Upper lobe of right lung (tissue), 1 donor: Measurements from ENCODE around the gene HS1BP3. TPM values are rescaled to one million over a fixed set of nuclear protein-coding genes. Genes with fewer than 3 reads are reported as not detected.

Experiments
- ATAC-seq: fragments of 200-7000 bp; cut with Tn5 transposase; one replicate; pipeline ENCODE4 v1.9.1; 2020; ENCODE audit warnings: mild to moderate bottlenecking, moderate library complexity
- DNase-seq: peaks from one replicate; pipeline ENCODE4 v3.0.0-alpha.2; 2020
- H3K27ac ChIP-seq: fragments of 200-600 bp; one replicate; pipeline ENCODE4 v1.8.0; 2022
- H3K27me3 ChIP-seq: fragments of 200-600 bp; one replicate; pipeline ENCODE4 v1.8.0; 2022; ENCODE audit warnings: mild to moderate bottlenecking
- H3K36me3 ChIP-seq: fragments of 200-600 bp; one replicate; pipeline ENCODE4 v1.8.0; 2022
- H3K4me1 ChIP-seq: fragments of 200-600 bp; one replicate; pipeline ENCODE4 v1.8.0; 2022
- H3K4me3 ChIP-seq: fragments of 200-600 bp; one replicate; pipeline ENCODE4 v1.8.0; 2022; ENCODE audit warnings: mild to moderate bottlenecking
- H3K9me3 ChIP-seq: fragments of 200-600 bp; one replicate; pipeline ENCODE4 v1.8.0; 2022
- intact Hi-C: fragments of 100-400 bp; cut with DNase I; formaldehyde crosslinking; loops from one replicate; pipeline ENCODE4 v1.11.0; 2022
- total RNA-seq: library from RNA; stranded (reverse); fragmentation: NEBNext Ultra II Directional; extraction: Animal tissue kit (Norgen Biotek cat#: 25700); gene quantifications from one replicate; pipeline ENCODE4 v1.2.1, GENCODE V29; 2021
- TF ChIP-seq, protein P1 (sequence below): fragments of 200-600 bp; IDR thresholded peaks from one replicate; pipeline ENCODE4 v1.8.0; 2022; ENCODE audit warnings: antibody characterized with exemption
- donor health status: DM: no; HTN: yes; CAD: no; lungs with severe emphysema.

Gene HS1BP3
- total RNA-seq, 1 donor from 2014 or later, result 35.8 TPM

DNA sequence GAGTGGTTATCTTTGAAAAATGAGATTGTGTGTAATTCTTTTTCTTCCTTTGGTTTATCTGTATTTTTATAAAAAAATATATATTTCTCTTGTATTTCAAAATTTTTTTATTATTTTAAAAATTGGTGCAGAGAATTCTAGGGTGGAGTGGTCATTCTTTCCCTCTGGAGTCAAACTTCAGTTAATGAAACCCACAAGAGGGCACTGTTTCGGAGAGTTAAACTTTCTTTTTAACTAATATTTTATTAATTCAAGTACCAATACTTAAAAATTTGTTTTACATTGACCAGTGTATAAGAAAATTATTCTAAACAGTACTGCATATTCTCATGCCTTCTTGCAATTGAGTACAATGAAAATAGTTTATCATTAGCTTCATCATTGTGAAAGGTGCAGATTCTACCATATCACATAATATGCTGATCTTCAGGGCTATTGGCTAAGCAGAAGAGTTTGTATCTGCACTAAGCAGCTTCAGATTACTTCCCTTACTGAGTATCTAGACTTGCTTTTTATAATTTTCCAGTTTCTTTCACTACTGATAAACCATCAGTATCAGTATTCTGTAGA, 50.1 kb downstream of the HS1BP3 start:
- DNase-seq, result no peak
- Histone ChIP-seq H3K4me3 (no peak overlapping the region), H3K36me3 (no peaks in the 10 kb centered on the region), H3K27me3 (no peaks in the 10 kb centered on the region), H3K9me3 (no peaks in the 10 kb centered on the region), H3K27ac (no peak overlapping the region), H3K4me1 (peaks cover 55% of the 10 kb centered on the region)
- no peak for ATAC-seq
- intact Hi-C loops, result no loop called here
- TF ChIP-seq, protein P1, sequence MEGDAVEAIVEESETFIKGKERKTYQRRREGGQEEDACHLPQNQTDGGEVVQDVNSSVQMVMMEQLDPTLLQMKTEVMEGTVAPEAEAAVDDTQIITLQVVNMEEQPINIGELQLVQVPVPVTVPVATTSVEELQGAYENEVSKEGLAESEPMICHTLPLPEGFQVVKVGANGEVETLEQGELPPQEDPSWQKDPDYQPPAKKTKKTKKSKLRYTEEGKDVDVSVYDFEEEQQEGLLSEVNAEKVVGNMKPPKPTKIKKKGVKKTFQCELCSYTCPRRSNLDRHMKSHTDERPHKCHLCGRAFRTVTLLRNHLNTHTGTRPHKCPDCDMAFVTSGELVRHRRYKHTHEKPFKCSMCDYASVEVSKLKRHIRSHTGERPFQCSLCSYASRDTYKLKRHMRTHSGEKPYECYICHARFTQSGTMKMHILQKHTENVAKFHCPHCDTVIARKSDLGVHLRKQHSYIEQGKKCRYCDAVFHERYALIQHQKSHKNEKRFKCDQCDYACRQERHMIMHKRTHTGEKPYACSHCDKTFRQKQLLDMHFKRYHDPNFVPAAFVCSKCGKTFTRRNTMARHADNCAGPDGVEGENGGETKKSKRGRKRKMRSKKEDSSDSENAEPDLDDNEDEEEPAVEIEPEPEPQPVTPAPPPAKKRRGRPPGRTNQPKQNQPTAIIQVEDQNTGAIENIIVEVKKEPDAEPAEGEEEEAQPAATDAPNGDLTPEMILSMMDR, result peak; percentile 50

DNA sequence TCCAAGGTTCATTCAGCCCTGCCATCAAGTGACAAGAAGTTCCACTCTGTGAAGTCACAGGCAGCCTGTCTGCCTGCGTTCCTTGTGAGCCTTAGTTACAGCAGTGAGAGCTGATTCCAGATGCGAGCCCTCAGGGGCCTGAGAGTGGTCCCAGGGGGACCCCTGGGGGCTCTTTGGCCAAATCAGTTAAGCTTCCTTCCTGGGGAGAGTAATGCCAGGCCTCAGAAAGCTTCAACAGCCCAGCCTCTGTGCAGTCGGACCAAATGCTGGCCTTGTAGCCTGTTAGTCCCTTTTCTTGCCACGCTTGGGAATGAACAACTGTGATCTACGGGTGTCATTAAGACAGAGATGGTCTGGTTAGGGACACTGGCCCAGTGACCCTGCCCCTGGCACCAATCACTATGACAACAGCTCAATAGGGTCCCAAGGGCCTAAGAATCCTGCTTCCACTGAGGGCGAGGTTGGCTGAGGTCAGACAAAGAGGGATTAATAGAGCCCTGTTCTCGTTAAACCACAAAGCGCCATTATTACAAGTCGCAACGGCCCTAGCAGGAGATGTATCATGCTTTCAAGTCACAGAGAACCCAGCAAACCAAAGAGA, 50.9 kb downstream of the HS1BP3 start:
- ATAC-seq, result no peak
- DNase-seq, result peak; percentile 27
- Histone ChIP-seq H3K9me3 (no peaks in the 10 kb centered on the region), H3K27ac (peak overlapping the region; percentile 49), H3K36me3 (no peaks in the 10 kb centered on the region), H3K4me3 (no peak overlapping the region), H3K27me3 (no peaks in the 10 kb centered on the region), H3K4me1 (peaks cover 58% of the 10 kb centered on the region)
- TF ChIP-seq, protein P1, result no peak
- intact Hi-C loops, result no loop called here

DNA sequence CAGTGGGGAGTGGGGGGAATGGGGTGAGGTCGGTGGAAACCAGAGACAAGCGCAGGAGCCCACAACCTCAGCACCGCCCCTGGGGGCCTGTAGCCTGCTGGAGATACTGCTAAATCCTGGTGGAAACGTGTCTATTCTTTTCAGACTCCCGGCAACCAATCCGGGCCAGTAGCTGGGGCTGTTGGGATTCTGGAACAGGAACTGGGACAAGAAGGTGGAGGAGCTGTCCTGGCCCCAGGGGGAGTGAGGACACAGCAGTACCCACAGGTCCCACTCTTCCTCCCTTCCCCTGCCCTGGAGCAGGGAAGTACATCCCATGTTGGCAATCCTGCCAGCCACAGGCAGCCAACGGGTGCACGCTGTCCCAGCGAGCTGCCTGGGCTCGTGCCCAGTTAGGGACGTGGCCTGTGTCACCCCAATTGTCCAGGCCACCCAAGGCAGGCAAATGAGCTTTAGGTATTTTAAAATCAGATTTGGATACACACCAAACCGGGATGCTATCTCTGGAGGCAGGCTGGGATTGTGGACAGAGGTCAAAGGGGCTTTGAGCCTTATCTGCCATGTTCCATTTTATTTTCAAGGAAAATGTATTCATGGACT, 51.8 kb downstream of the HS1BP3 start:
- Histone ChIP-seq H3K4me1 (peaks cover 57% of the 10 kb centered on the region), H3K36me3 (no peaks in the 10 kb centered on the region), H3K27me3 (no peaks in the 10 kb centered on the region), H3K9me3 (no peaks in the 10 kb centered on the region), H3K4me3 (no peak overlapping the region), H3K27ac (peak overlapping the region; percentile 73)
- DNase-seq, result peak; percentile 68
- TF ChIP-seq, protein P1, result no peak
- peak; percentile 46 for ATAC-seq
- intact Hi-C loops, result no loop called here

DNA sequence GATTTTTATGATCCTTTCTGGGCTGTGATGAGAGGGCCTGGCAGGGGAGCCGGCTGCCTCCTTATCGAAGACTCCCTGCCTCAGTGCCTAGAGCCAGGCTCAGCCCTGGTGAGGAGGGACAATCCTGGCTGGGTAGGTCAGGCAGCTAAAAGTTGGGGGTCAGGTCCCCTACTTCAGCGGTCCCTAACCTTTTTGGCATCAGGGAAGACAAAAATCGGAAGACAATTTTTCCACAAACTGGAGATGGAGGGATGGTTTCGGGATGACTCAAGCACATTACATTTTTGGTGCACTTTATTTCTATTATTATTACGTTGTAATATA, 53.1 kb downstream of the HS1BP3 start:
- peak overlapping the region; percentile 87 for H3K27ac ChIP-seq
- H3K4me3 ChIP-seq, result no peak overlapping the region
- TF ChIP-seq, protein P1, result no peak
- intact Hi-C loops, result no loop called here
- H3K27me3 ChIP-seq, result no peaks in the 10 kb centered on the region
- no peaks in the 10 kb centered on the region for H3K9me3 ChIP-seq
- peak; percentile 15 for DNase-seq
- ATAC-seq, result no peak
- peaks cover 70% of the 10 kb centered on the region for H3K4me1 ChIP-seq
- H3K36me3 ChIP-seq, result no peaks in the 10 kb centered on the region

DNA sequence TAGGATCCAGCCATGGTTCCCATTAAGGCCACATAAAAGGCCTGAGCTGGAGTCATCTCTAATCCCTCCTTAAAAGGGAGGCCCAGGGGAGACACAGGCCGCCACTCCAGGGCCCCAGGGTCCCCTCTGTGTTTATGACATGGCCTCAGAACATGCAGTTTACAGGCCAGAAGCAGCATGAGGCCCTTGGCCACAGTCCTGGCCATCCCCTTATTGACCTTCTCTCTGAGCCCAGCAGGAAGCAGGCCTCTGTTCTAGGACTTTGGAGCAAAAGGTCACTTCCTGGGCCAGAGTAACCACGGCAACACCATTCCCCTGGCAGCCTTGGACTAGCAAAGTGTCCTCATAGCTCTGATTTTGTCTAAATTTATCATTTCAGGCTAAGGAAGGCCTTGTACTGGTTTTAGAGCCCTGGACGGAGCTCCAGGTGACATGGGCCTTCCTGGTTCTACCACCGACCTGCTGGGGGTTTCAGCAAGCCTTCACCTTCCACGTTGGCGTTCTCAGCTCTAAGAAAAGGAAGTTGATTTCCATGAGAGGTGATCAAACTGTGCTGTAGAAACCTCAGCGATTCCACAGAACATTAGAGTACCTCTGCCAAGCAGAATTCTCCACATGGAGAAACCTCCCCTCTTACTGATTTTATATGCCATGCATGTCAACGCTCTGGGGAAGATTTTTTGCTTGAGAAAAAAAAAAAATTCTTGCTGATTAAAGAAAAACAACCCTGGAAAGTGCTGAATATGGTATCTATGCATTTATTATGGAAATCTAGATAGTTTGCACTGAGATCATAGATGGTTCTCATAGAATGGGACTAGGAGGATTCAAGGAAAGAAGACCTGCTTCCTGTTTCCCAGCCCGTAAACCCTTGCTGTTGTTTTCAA, 53.7 kb downstream of the HS1BP3 start:
- intact Hi-C loops, result no loop called here
- peaks cover 75% of the 10 kb centered on the region for H3K4me1 ChIP-seq
- peak; percentile 51 for ATAC-seq

More for the DNA sequence above, 53.7 kb downstream of the HS1BP3 start:
- no peak overlapping the region for H3K4me3 ChIP-seq
- no peaks in the 10 kb centered on the region for H3K9me3 ChIP-seq
- DNase-seq, result peak; percentile 66
- H3K27me3 ChIP-seq, result no peaks in the 10 kb centered on the region
- no peaks in the 10 kb centered on the region for H3K36me3 ChIP-seq
- TF ChIP-seq, protein P1, result no peak
- H3K27ac ChIP-seq, result peak overlapping the region; percentile 87
